ENCODE data around the gene ANKRD24. TPM values are rescaled to one million over a fixed set of nuclear protein-coding genes. Genes with fewer than 3 reads are reported as not detected.

ANKRD24 gene
- total and polyA plus RNA-seq, 2 of the 13 experiments (the other 11 are each of a cell fraction or from before 2014, with no cell fraction given), result 0.13 to 0.24 TPM

GRCh38 chr19:4136680-4137088 lies 45.8 kb upstream of the ANKRD24 start:
- Histone ChIP-seq H4K20me1 (ENCODE audit: insufficient read depth, low read length) (no peaks in the 10 kb centered on the region), H3K4me3 (replicated peaks in 1 of 3; ENCODE audit: insufficient read depth in 1 of 3, low read depth in 2 of 3, low read length in 3 of 3) (peak overlapping the region in 1 of 3 experiments; percentile 11; a peak in 1 of 6 replicates), H2AFZ (ENCODE audit: low read length) (peak overlapping the region; percentile 19), H3K27me3 (ENCODE audit: control insufficient read depth in 1 of 2, insufficient read depth in 2 of 2, low read length in 2 of 2) (no peaks in the 10 kb centered on the region), H3K9me3 (ENCODE audit: low read length) (no peaks in the 10 kb centered on the region), H3K4me2 (ENCODE audit: low read depth, low read length) (peak overlapping the region; percentile 59), H3K27ac (ENCODE audit: extremely low read length, insufficient read depth, low read length) (peak overlapping the region; percentile 29), H3K79me2 (ENCODE audit: insufficient read depth, low read length) (no peaks in the 10 kb centered on the region), H3K36me3 (replicated peaks in 1 of 2; ENCODE audit: control insufficient read depth in 1 of 2, insufficient read depth in 2 of 2, low read length in 2 of 2) (no peaks in the 10 kb centered on the region), H3K4me1 (ENCODE audit: insufficient read depth, low read length) (peaks cover 58% of the 10 kb centered on the region), H3K9ac (ENCODE audit: insufficient read depth, low read depth, low read length) (no peak overlapping the region)
- ATAC-seq (no peak), DNase-seq (ENCODE audit: low spot score) (peak; percentile 54), FAIRE-seq (no peak)
- WGBS (ENCODE audit: low lambda C conversion rate), result 2% methylated on average over 8 of the region's 8 CpGs
- ChIA-PET POLR2A (interaction anchor here (1.4 to 1.7 kb wide), 2 partner anchors 12 to 16 kb away, joined by 3 to 9 read pairs; partner anchors contain the start of gene CREB3L3), CTCF (ENCODE audit: low intra/inter-chr PET ratio, low total read pairs) (no interaction called here)
- in situ Hi-C loops (cut with HindIII; ENCODE audit: extremely low pct_ligation_motif_present, low pct_unique_long_range_greater_than_20kb), result no loop called here
- no TSS peak for BruUV-seq (replicated peaks)
- intact Hi-C loops (cut with micrococcal nuclease; ENCODE audit: unreplicated experiment), result loop anchor here (10.0 kb wide), 1 partner anchor 132 kb away; the partner anchor contains the start of gene PIAS4
- TF ChIP-seq ZNF879 (CRISPR knock-in tag; IDR thresholded peaks at IDR 0.05), result no peak
- TF ChIP-seq ZBTB3 (CRISPR knock-in tag; IDR thresholded peaks at IDR 0.05; ENCODE audit: borderline replicate concordance, low read depth), result no peak
- no peak for TF ChIP-seq ARID4A (CRISPR knock-in tag; IDR thresholded peaks at IDR 0.05; ENCODE audit: borderline replicate concordance)
- no peak for TF ChIP-seq KLF11 (CRISPR knock-in tag; IDR thresholded peaks at IDR 0.05)
- TF ChIP-seq CEBPG (CRISPR knock-in tag; IDR thresholded peaks at IDR 0.05), result 0 out of 2 replicates have a peak, but pooled peaks have one; percentile 40
- TF ChIP-seq SALL1 (CRISPR knock-in tag; IDR thresholded peaks at IDR 0.05), result peak; percentile 37; the same call in 1 of the 2 replicates
- TF ChIP-seq SNAPC2 (CRISPR knock-in tag; IDR thresholded peaks at IDR 0.05), result no peak
- peak; percentile 78 for TF ChIP-seq GATAD2A (CRISPR knock-in tag; IDR thresholded peaks at IDR 0.05)
- TF ChIP-seq ARID5B (CRISPR knock-in tag; IDR thresholded peaks at IDR 0.05), result 0 out of 2 replicates have a peak, but pooled peaks have one; percentile 16
- TF ChIP-seq NFE2 (CRISPR knock-in tag; IDR thresholded peaks at IDR 0.05), result no peak
- 0 out of 2 replicates have a peak, but pooled peaks have one; percentile 11 for TF ChIP-seq KDM6A (CRISPR knock-in tag; IDR thresholded peaks at IDR 0.05; ENCODE audit: low read depth)
- no peak for TF ChIP-seq RELA (CRISPR knock-in tag; IDR thresholded peaks at IDR 0.05)
- TF ChIP-seq JUND (CRISPR knock-in tag; IDR thresholded peaks at IDR 0.05), result no peak
- no peak for TF ChIP-seq PAWR (CRISPR knock-in tag; IDR thresholded peaks at IDR 0.05; ENCODE audit: borderline replicate concordance)
- TF ChIP-seq CREM (IDR thresholded peaks at IDR 0.05), result no peak
- TF ChIP-seq CREM (CRISPR knock-in tag; IDR thresholded peaks at IDR 0.05), result no peak
- no peak for TF ChIP-seq NFYB (CRISPR knock-in tag; IDR thresholded peaks at IDR 0.05)
- 0 out of 2 replicates have a peak, but pooled peaks have one; percentile 11 for TF ChIP-seq DRAP1 (CRISPR knock-in tag; IDR thresholded peaks at IDR 0.05)
